ENCODE measurements around the gene HMOX1.
"Not testable (repeated sequence)": the region's sequence is repeated elsewhere in the genome, so short reads cannot be mapped to it uniquely, and the experiment has no call there.

The HMOX1 gene

GRCh38 chr22:35349704-35350538 is 31.0 kb upstream of the HMOX1 start:
- no peak for DNase-seq (ENCODE audit: low read depth in 1 of 2, low spot score in 1 of 2)

- peak; percentile 68 to 72 for DNase-seq (ENCODE audit: low read depth in 1 of 2, low spot score in 1 of 2)
Observed at GRCh38 chr22:35350539-35351503, 30.1 kb upstream of the HMOX1 start.

GRCh38 chr22:35352214-35353111 is 28.4 kb upstream of the HMOX1 start:
- no peak for DNase-seq (ENCODE audit: low read depth in 1 of 2, low spot score in 1 of 2)

GRCh38 chr22:35353318-35353717 is 27.6 kb upstream of the HMOX1 start:
- no peak for DNase-seq (ENCODE audit: low read depth in 1 of 2, low spot score in 1 of 2)

- DNase-seq (ENCODE audit: low read depth in 1 of 2, low spot score in 1 of 2), result no peak
Observed at GRCh38 chr22:35354068-35354467, 26.8 kb upstream of the HMOX1 start.

DNA sequence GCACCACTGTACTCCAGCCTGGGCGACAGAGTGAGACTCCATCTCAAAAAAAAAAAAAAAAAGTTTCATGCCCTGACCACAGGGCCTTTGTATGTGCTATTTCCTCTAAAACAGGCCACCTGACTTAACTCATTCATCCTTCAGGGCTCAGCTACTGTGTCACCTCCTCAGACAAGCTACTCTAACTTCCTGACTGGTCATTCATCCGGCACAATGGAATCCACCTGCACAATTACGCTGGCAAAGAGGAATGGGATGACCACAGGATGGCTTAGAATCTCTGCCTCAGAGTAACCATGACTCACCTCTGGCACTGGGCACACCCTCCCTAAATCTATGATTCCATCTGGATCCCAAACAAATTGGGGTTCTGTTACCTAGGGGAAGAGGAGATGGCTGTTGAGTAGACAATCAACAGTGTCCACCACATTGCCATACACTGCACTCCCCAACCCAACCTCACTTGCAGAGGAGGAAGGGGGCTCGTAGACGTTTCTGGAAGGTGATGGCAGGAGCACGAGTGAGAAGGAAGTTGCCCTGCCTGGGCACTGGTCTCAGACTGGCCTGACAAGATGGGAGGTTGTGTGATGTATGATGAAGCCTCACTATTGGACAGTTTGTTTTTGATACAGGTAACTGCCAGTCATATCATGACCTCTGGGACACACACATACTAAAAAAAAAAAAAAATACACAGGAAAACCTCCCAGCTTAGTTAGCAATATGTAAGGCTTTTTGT is 22.8 kb upstream of the HMOX1 start:
- DNase-seq (ENCODE audit: low read depth in 1 of 2, low spot score in 1 of 2), result no peak

DNA sequence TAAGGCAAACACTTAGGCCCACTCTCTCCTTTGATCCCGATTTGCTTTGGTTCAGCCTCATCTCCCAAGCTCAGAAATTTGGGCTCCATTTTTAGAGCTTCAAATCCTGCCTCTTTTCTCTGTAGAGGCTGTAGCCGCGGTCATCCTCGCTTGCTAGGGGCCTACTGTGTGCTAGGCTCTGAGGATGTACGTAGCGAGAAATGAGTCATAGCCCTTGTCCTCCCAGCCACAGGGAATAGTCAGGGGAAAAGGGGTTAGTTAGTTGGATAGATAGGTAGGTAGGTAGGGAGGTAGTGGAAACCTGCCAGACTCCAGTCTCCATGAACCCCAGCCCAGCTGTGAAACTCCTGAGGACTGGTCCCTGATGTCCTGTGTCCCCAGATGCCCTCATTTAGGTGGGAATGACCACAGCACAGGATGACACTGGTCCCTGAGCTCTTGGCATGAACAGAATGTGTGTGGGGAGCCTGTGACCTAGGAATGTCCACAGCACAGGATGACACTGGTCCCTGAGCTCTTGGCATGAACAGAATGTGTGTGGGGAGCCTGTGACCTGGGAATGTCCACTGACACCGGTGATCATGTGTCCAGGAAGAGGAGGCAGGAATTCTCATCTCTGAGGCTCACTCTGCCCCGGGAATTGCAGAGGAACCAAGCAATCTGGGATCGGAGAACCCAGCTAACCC is 21.4 kb upstream of the HMOX1 start:
- no peak for DNase-seq (ENCODE audit: low read depth in 1 of 2, low spot score in 1 of 2)

GRCh38 chr22:35361001-35361558 is 19.8 kb upstream of the HMOX1 start:
- DNase-seq (ENCODE audit: low read depth in 1 of 2, low spot score in 1 of 2), result no peak

DNA sequence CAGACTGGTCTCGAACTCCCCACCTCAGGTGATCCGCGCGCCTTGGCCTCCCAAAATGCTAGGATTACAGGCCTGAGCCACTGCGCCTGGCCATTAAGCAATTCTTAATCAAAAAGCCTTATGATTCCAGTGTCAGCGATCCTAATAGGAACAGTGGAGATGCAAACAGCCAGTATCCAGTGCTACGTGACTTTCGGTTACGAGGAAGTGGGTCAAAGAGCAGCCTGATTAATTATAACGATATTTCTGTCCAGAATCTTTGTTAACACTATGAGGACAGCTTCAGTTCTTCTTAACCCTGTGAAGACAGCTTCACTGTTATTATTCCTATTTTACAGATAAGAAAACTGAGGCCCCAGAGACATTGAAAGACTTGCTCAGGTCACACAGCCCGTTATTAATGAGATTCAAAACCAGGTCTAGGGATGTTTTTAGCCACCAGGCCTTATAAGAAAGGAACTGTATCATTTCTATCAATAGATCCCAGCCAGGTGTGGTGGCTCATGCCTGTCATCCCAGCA is 17.3 kb upstream of the HMOX1 start:
- no peak for DNase-seq (ENCODE audit: low read depth in 1 of 2, low spot score in 1 of 2)

GRCh38 chr22:35364230-35364629 is 16.7 kb upstream of the HMOX1 start:
- not testable (repeated sequence) for DNase-seq (ENCODE audit: low read depth in 1 of 2, low spot score in 1 of 2)

GRCh38 chr22:35367331-35367886 is 13.5 kb upstream of the HMOX1 start:
- no peak for DNase-seq (ENCODE audit: low read depth in 1 of 2, low spot score in 1 of 2)

GRCh38 chr22:35368386-35368785 is 12.5 kb upstream of the HMOX1 start:
- DNase-seq (ENCODE audit: low read depth in 1 of 2, low spot score in 1 of 2), result no peak

- DNase-seq (ENCODE audit: low read depth in 1 of 2, low spot score in 1 of 2), result no peak
Observed at GRCh38 chr22:35369996-35370395, 10.9 kb upstream of the HMOX1 start.

DNA sequence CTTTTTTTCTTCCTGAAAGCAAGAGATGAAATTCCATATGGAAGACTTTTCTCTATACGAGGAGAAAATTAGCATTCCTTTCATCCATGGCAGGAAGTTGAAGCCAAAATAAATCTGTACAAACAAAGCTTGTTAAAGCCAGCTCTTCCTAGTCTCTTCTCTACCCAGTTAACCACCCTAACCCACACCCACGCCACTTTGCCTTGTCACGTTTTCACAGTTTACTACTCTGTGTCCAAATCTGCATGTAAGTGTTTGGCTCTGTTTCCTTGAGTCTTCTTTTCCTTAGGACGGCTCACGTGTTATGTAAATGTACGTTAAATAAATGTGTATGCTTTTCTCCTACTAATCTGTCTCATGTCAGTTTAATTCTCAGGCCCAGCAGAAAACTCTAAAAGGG is 7.1 kb upstream of the HMOX1 start:
- DNase-seq (ENCODE audit: low read depth in 1 of 2, low spot score in 1 of 2), result no peak

DNA sequence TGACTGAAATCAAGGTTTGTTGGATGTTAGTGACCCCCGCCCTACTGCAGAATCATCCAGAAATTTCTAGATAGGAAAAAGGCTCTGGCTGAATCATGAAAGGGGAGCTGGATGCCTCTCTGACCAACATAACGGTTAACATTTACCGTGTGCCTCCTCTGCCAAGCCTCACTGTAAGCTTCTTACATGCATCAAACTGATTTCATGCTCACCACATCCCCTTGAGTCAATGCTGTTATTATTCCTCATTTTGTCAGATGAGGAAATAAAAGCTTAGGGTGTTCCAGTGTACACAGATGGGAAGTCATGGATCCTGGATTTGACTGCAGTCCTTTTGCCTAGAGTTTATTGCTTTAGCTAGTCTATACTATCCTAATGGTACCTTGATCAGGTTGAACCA is 5.9 kb upstream of the HMOX1 start:
- DNase-seq (ENCODE audit: low read depth in 1 of 2, low spot score in 1 of 2), result no peak

DNA sequence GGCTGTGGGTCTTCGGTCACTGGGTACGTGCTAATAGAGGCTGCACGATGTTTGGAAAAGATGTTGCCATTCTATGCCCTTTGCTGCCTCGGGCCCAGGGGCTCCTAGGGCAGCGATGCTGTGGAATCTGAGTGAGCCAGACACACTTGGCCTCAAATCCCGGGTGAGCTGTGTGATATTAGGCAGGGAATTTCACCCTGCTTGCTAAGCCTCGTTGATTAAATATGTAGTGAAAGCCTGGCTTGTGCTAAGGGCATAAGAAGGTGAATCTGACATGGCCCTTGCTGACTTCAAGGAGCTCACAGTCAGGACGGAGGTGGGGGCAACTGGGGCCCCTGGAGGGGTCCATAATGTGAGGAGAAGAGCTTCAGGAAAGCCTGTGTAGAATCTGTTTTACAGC is 5.4 kb upstream of the HMOX1 start:
- no peak for DNase-seq (ENCODE audit: low read depth in 1 of 2, low spot score in 1 of 2)

DNA sequence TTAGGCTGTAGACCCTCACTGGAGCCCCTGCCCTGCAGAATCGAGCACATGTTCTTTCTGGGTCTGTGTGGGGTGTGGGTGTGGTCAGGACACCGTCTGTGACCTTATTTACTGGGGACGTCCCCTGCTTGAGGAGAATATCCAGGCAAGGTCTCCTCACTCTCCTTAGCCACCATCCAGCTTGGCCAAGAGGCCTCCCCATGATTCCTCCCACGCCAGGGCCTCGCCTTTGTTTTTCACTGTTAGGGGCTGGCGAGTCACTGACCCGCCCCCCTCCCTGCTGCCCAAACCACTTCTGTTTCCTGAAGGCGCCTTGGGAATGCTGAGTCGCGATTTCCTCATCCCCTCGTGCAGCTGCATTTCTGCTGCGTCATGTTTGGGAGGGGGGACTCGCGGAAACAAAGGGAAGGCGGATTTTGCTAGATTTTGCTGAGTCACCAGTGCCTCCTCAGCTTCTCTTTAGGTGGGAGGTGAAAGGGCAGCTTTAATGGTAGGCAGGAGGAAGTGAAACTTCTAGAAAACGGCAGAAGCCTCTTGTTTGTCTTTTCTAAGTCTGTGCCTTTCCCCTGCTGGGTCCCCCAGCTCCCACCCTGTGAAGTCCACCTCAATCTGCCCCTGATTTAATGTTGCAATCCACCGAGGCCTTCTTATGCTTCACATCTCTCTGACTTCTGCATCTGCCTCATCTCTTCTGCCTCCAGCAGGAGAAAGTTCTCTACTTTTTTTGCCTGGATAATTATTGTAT is 4.0 kb upstream of the HMOX1 start:
- no peak for DNase-seq (ENCODE audit: low read depth in 1 of 2, low spot score in 1 of 2)

DNA sequence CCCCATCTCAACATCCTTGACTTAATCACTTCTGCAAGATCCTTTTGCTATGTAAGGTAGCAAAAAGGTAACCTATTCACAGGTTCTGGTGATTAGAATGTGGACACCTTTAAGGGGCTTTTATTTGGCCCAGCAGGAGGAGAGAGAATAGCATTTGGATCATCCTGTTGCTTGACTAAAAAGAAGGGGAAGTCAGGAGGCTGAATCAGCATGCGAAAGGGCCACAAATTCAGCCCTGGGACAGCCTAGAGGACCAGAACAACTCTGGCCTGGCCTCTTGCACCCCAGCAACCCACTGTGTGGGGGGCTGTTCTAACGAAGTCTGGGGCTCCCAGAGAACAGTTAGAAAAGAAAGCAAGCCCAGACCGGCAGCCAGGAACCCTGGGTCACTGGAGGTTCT is 3.2 kb upstream of the HMOX1 start:
- DNase-seq (ENCODE audit: low read depth in 1 of 2, low spot score in 1 of 2), result no peak
